A673 (cell line): ENCODE results near the gene RGS17. TPM values are rescaled to one million over a fixed set of nuclear protein-coding genes. Genes with fewer than 3 reads are reported as not detected.
A peak's percentile ranks its signal among the peaks of the same experiment; 100 is the strongest.

ENCODE experiments used
- Bru-seq: library from RNA; stranded (reverse); fragments of 400-500 nt; gene quantifications from one replicate; lab custom pipeline; 2021; lab: Mats Ljungman, UMichigan
- BruChase-seq, 2 experiments: library from RNA; stranded (reverse); fragments of 400-500 nt; gene quantifications; one replicate each; lab custom pipeline; 2021; lab: Mats Ljungman, UMichigan
- BruUV-seq: library from RNA; stranded (reverse); fragments of 400-500 nt; replicated peaks from 2 replicates; lab custom pipeline; 2021; lab: Mats Ljungman, UMichigan
- CTCF ChIA-PET: fragments of 300-600 bp; sonication (Branson Sonifier 250); formaldehyde crosslinking; loops from one replicate; lab custom pipeline; 2022; ENCODE audit warnings: antibody characterized with exemption; lab: Charles Lee
- POLR2A ChIA-PET: fragments of 300-600 bp; sonication (Branson Sonifier 250); formaldehyde crosslinking; loops from one replicate; lab custom pipeline; 2022; ENCODE audit warnings: antibody characterized with exemption; ENCODE audit not compliant: low non-redundant PET; lab: Charles Lee
- DNase-seq: peaks from one replicate; pipeline ENCODE4 v3.0.0-alpha.2; 2015; ENCODE audit warnings: low spot score
- H3K27ac ChIP-seq: fragments of 200-600 bp; sonication (generic); 2 replicates; pipeline ENCODE4 v1.5.1; 2016; ENCODE audit warnings: mixed run types, low read depth, mild to moderate bottlenecking, mixed read lengths, antibody characterized with exemption, low read length; ENCODE audit not compliant: poor library complexity, severe bottlenecking
- H3K27me3 ChIP-seq: fragments of 200-600 bp; sonication (generic); replicated peaks from 2 replicates; pipeline ENCODE4 v1.6.1; 2017; ENCODE audit warnings: mixed run types, low read depth, mild to moderate bottlenecking, mixed read lengths, antibody characterized with exemption, low read length; ENCODE audit not compliant: insufficient read depth, poor library complexity
- H3K36me3 ChIP-seq: fragments of 200-600 bp; sonication (generic); 2 replicates; pipeline ENCODE4 v1.6.1; 2016; ENCODE audit warnings: mixed run types, mild to moderate bottlenecking, mixed read lengths, antibody characterized with exemption, low read length; ENCODE audit not compliant: insufficient read depth, poor library complexity, severe bottlenecking
- H3K4me1 ChIP-seq: fragments of 200-600 bp; sonication (generic); 2 replicates; pipeline ENCODE4 v1.6.1; 2017; ENCODE audit warnings: mixed run types, mild to moderate bottlenecking, mixed read lengths, antibody characterized with exemption, low read length; ENCODE audit not compliant: insufficient read depth, poor library complexity, severe bottlenecking
- H3K4me3 ChIP-seq: fragments of 200-600 bp; sonication (generic); 2 replicates; pipeline ENCODE4 v1.5.1; 2016; ENCODE audit warnings: low read depth, mixed run types, mild to moderate bottlenecking, mixed read lengths, low read length; ENCODE audit not compliant: poor library complexity, severe bottlenecking
- H3K9me3 ChIP-seq: fragments of 200-600 bp; sonication (generic); 2 replicates; pipeline ENCODE4 v1.6.1; 2016; ENCODE audit warnings: mixed run types, low read depth, mild to moderate bottlenecking, mixed read lengths, antibody characterized with exemption, low read length; ENCODE audit not compliant: poor library complexity, severe bottlenecking
- CTCF ChIP-seq: fragments of 300-800, 200-600 bp; sonication (generic); conservative IDR thresholded peaks from 2 replicates; pipeline ENCODE4 v1.5.1; 2017; ENCODE audit warnings: low read depth, mild to moderate bottlenecking, antibody characterized with exemption, low read length, moderate library complexity, mixed read lengths
- EZH2 ChIP-seq: fragments of 200-600 bp; sonication (generic); IDR thresholded peaks from 2 replicates; pipeline ENCODE4 v1.6.1; 2017; ENCODE audit warnings: borderline replicate concordance, low read depth, mild to moderate bottlenecking, mixed read lengths, antibody characterized with exemption, low read length; ENCODE audit not compliant: poor library complexity, severe bottlenecking
- intact Hi-C: fragments of 100-400 bp; cut with micrococcal nuclease; formaldehyde crosslinking; loops from one replicate; pipeline ENCODE4 v1.10.0; 2022; ENCODE audit not compliant: unreplicated experiment
- long read RNA-seq: library from polyadenylated mRNA; stranded (forward); transcript quantifications from one replicate; pipeline ENCODE4 v2.0.0, GENCODE V29; 2022
- total RNA-seq: library from RNA; stranded (reverse); gene quantifications from 2 replicates; pipeline ENCODE4 v1.2.3, GENCODE V29; 2021

Gene RGS17
- 2.4 and 3.5 TPM in 2 replicates for total RNA-seq
- percentile 53 among the genes with signal in this experiment for Bru-seq, nascent RNA
- percentile 54 among the genes with signal in this experiment for BruChase-seq, experiment 1, labeled RNA remaining after a 2-hour chase
- percentile 42 among the genes with signal in this experiment for BruChase-seq, experiment 2, labeled RNA remaining after a 6-hour chase
- long read RNA-seq, partial matches to known transcripts, result 0 of 5 reads
- long read RNA-seq, other reads (novel, unspliced or antisense), result 3 of 5 reads

DNA sequence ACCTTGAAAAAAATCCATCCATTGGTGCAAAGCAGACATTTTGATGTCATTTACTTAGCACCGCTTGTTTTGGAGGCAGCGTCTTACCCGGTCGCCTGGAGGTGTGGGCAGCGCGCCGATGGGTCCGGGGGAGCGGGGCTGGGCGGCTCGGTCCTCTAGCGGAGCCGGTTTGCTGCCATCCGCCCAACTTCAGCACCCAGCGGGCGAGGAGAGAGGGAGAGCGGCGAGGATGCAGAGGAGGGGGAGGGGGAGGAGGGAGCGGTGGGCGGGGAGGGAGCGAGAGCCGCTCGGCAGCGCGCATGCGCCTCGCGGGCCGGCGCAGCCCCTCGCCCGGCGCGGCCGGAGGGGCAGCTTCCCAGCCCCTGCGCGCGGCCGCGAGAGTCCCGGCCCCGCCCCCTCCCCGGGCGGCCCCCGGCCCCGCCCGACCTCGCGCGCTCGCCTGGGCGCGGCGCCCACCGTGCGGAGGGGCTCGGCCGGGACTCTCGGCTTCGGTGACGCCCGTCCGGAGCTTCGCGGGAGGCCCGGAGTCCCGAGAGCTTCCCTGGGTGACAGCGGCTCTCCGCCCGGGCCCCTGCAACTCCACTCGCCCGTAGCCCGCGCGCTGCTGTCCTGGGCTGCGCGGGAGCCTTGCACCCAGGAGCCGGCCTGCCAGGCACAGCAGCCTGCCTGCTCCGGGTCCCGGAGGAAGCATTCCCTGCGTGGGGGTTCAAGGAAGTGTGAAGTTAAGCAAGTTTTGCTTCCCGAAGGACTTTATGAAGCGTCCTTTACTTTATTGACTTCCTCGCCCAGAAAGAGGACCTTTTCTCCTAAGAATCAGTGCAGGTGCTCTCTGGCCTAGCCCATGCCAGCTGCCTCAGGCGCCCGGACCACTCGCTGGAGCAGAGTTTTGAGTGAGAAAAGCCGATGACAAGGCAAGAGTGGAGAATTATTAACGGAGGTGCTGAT is at the start of gene RGS17:
Gene RGS17, minus strand, starts transcription at position 246 of the 945 bp plus-strand sequence. CDS start 87,264 bp downstream, outside the sequence.
- Histone ChIP-seq H3K36me3 (no peaks in the 10 kb centered on the region), H3K9me3 (no peaks in the 10 kb centered on the region), H3K4me1 (peaks cover 10% of the 10 kb centered on the region), H3K27ac (no peak within 1 kb of the TSS), H3K27me3 (peaks cover 42% of the 10 kb centered on the region), H3K4me3 (peak within 1 kb of the TSS; percentile 76)
- ChIA-PET POLR2A (no interaction called here), CTCF (no interaction called here)
- peak; percentile 78 for DNase-seq
- intact Hi-C loops, result loop anchor here (5.0 kb wide), 1 partner anchor 181 kb away; no protein-coding TSS in a partner anchor
- BruUV-seq, result no TSS peak
- TF ChIP-seq CTCF (no peak), EZH2 (no peak)

- no peak for TF ChIP-seq EZH2
- no peak for TF ChIP-seq CTCF
- POLR2A ChIA-PET, result no interaction called here
- no TSS peak for BruUV-seq
- intact Hi-C loops, result no loop called here
- DNase-seq, result no peak
- CTCF ChIA-PET, result no interaction called here
- no peaks in the 10 kb centered on the region for H3K36me3 ChIP-seq
- H3K9me3 ChIP-seq, result no peaks in the 10 kb centered on the region
- H3K27ac ChIP-seq, result no peak overlapping the region
- H3K4me3 ChIP-seq, result no peak overlapping the region
- peaks cover 2% of the 10 kb centered on the region for H3K4me1 ChIP-seq
- no peaks in the 10 kb centered on the region for H3K27me3 ChIP-seq
Observed at GRCh38 chr6:153172815-153173214, 41.7 kb upstream of the RGS17 start.

DNA sequence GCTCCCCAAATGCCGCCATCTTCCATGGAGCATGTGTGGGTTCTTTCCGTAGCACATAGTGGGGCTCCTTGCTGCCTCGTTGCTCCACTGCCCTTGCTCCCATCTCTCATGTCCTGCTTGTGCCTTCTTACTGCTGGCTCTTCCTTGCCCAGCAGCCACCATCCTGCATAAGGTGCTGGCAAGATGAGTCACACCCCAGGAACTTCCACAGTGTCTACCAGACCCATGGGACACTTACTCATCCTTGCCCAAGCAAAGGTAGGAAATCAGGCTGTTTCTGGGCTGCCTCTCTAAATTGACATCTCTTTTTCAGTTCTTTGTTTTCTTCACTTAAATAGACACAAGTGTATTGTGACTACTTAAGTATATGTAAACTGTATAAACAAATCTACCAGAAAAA is 39.4 kb upstream of the RGS17 start:
- CTCF ChIA-PET, result no interaction called here
- Histone ChIP-seq H3K4me3 (no peak overlapping the region), H3K36me3 (no peaks in the 10 kb centered on the region), H3K9me3 (no peaks in the 10 kb centered on the region), H3K4me1 (peaks cover 14% of the 10 kb centered on the region), H3K27ac (no peak overlapping the region), H3K27me3 (no peaks in the 10 kb centered on the region)
- TF ChIP-seq CTCF, result no peak
- TF ChIP-seq EZH2, result no peak
- intact Hi-C loops, result no loop called here
- peak; percentile 36 for DNase-seq
- POLR2A ChIA-PET, result no interaction called here
- BruUV-seq, result no TSS peak
